SJCRH30 (cell line): ENCODE measurements around the gene FHAD1. TPM values are rescaled to one million over a fixed set of nuclear protein-coding genes. Genes with fewer than 3 reads are reported as not detected.

ENCODE experiments used
- DNase-seq, 2 experiments: peaks; one replicate each; pipeline ENCODE4 v3.0.0-alpha.2; 2015 to 2020
- H3K27ac ChIP-seq: fragments of 250-450 bp; sonication (Bioruptor Pico); 2 replicates; pipeline ENCODE4 v1.5.1; 2020; ENCODE audit warnings: mild to moderate bottlenecking, moderate library complexity
- H3K27me3 ChIP-seq: fragments of 250-450 bp; sonication (Bioruptor Pico); 2 replicates; pipeline ENCODE4 v1.5.1; 2020; ENCODE audit warnings: mild to moderate bottlenecking, moderate library complexity
- H3K36me3 ChIP-seq: fragments of 250-450 bp; sonication (Bioruptor Pico); 2 replicates; pipeline ENCODE4 v1.5.1; 2020; ENCODE audit warnings: mild to moderate bottlenecking, moderate library complexity
- H3K4me1 ChIP-seq: fragments of 250-450 bp; sonication (Bioruptor Pico); 2 replicates; pipeline ENCODE4 v1.5.1; 2020; ENCODE audit warnings: mild to moderate bottlenecking, moderate library complexity
- H3K4me3 ChIP-seq: fragments of 250-450 bp; sonication (Bioruptor Pico); 2 replicates; pipeline ENCODE4 v1.5.1; 2020; ENCODE audit warnings: mild to moderate bottlenecking, moderate library complexity
- H3K9me3 ChIP-seq: fragments of 250-450 bp; sonication (Bioruptor Pico); replicated peaks from 2 replicates; pipeline ENCODE4 v1.5.1; 2020; ENCODE audit warnings: mild to moderate bottlenecking, moderate library complexity
- total RNA-seq: library from RNA; depleted of rRNA; stranded (reverse); fragments of >200 nt; shearing (Covaris generic); gene quantifications from 2 replicates; pipeline ENCODE4 v1.2.3, GENCODE V29; 2014; rRNA removed

The FHAD1 gene
- 1.7 and 2.3 TPM in 2 replicates for total RNA-seq

DNA sequence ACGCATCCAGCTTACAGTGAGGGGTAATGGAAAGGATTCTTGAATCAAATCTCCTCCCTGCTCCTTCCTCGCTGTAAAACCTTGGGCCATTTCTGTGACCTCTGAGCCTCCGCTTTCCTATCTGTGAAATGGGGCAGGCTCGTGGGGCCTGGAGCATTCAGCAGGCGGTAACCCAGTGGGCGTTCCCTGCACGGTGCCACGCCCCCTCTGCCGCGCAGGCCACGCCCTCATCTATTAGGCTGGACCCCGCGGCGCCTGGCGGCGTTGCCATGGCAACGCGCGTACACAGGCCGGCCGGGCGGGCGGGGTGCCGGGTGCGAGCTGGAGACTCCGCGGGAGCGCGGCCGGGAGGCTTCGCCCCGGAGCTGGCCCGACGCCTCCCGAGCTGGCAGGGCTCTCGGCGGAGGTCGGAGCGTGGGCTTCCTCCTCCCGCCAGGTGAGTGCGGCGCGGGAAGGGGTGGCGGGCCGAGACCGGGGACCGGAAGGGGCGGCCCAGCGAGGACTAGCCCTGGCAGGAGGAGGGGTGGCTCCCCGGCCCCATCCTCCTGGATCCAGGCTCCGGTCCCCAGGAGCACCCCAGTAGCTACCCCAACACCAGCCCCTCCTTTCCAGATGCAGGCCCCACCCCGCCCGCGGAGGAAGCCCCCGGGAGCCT, at the start of gene FHAD1:
TSS of gene FHAD1 (plus strand) at position 264 of the 655 bp plus-strand sequence. CDS start 4,562 bp downstream, outside the sequence.
- no peaks in the 10 kb centered on the region for H3K36me3 ChIP-seq
- no peak for DNase-seq
- no peaks in the 10 kb centered on the region for H3K27me3 ChIP-seq
- H3K4me3 ChIP-seq, result no peak within 1 kb of the TSS
- no peaks in the 10 kb centered on the region for H3K9me3 ChIP-seq
- peaks cover 15% of the 10 kb centered on the region for H3K4me1 ChIP-seq
- H3K27ac ChIP-seq, result no peak within 1 kb of the TSS

- H3K27ac ChIP-seq, result no peak overlapping the region
- no peak overlapping the region for H3K4me3 ChIP-seq
- H3K4me1 ChIP-seq, result peaks cover 12% of the 10 kb centered on the region
- H3K36me3 ChIP-seq, result no peaks in the 10 kb centered on the region
- DNase-seq, result no peak
- no peaks in the 10 kb centered on the region for H3K27me3 ChIP-seq
- no peaks in the 10 kb centered on the region for H3K9me3 ChIP-seq
Measured at GRCh38 chr1:15197591-15198447, 49.2 kb upstream of the FHAD1 start.

DNA sequence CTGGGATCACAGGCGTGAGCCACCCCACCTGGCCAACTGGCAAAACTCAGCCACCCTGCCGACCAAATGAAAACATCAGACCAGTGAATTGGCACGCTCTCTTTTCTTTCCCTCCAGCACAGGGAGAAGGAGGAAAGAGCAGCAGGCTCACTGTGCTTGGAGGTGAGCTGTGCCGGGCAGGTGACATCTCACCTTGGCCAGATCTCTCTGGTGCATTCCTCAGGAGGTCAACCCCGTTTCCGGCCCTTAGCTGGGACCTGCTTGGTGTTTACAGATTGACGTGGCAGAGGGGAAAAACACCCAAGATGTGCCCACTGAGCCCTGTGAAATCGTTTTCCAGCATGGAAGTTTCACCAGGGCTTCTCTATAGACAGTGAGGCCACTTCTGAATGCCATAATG, 48.3 kb upstream of the FHAD1 start:
- H3K4me1 ChIP-seq, result peaks cover 8% of the 10 kb centered on the region
- no peak for DNase-seq
- no peaks in the 10 kb centered on the region for H3K27me3 ChIP-seq
- H3K4me3 ChIP-seq, result no peak overlapping the region
- no peak overlapping the region for H3K27ac ChIP-seq
- H3K36me3 ChIP-seq, result no peaks in the 10 kb centered on the region
- H3K9me3 ChIP-seq, result no peaks in the 10 kb centered on the region

DNA sequence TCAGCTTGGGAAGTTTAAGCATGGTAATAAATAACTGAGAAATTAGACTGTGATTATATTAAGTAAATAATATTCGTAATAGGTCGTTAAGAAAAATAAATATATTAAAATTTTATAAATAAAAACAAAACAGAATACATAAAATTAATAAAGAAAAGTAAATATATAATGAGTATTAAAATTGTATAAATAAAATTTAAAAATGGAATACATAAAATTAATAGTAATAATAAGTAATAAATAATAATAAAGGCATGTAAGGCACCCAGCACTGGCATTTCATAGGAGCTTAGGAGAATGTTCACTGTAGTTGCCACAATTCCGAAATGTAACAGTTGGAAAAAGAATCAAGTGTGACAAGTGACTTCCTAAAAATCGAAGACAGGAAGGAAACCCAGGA, 45.8 kb upstream of the FHAD1 start:
- H3K27ac ChIP-seq, result no peak overlapping the region
- no peaks in the 10 kb centered on the region for H3K36me3 ChIP-seq
- no peaks in the 10 kb centered on the region for H3K9me3 ChIP-seq
- peaks cover 8% of the 10 kb centered on the region for H3K4me1 ChIP-seq
- DNase-seq, result no peak
- H3K27me3 ChIP-seq, result no peaks in the 10 kb centered on the region
- no peak overlapping the region for H3K4me3 ChIP-seq

GRCh38 chr1:15201849-15202551, 45.0 kb upstream of the FHAD1 start:
- Histone ChIP-seq H3K4me1 (peaks cover 10% of the 10 kb centered on the region), H3K27me3 (no peaks in the 10 kb centered on the region), H3K4me3 (no peak overlapping the region), H3K9me3 (no peaks in the 10 kb centered on the region), H3K27ac (no peak overlapping the region), H3K36me3 (no peaks in the 10 kb centered on the region)
- DNase-seq, result no peak

DNA sequence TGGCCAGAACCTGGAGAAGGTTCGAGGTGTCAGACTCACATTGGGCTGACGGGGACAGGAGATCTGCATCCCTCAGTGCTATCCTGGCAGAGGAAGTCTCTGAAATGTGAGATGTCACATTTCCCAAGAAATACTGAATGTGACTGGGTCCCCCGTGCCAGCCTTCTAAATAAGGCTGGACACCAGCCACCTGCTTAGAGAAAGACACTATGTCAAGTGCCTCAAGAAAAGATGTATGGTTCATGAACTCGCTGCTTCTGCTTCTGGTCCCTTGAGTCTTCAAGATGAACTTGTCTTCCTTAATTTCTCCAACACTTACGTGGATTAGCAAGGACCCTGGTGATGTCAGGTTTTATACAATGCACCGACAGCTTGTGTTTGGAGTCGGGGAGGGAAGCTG, 42.1 kb upstream of the FHAD1 start:
- Histone ChIP-seq H3K27me3 (no peaks in the 10 kb centered on the region), H3K4me1 (peaks cover 8% of the 10 kb centered on the region), H3K4me3 (no peak overlapping the region), H3K36me3 (no peaks in the 10 kb centered on the region), H3K9me3 (no peaks in the 10 kb centered on the region), H3K27ac (no peak overlapping the region)
- no peak for DNase-seq

DNA sequence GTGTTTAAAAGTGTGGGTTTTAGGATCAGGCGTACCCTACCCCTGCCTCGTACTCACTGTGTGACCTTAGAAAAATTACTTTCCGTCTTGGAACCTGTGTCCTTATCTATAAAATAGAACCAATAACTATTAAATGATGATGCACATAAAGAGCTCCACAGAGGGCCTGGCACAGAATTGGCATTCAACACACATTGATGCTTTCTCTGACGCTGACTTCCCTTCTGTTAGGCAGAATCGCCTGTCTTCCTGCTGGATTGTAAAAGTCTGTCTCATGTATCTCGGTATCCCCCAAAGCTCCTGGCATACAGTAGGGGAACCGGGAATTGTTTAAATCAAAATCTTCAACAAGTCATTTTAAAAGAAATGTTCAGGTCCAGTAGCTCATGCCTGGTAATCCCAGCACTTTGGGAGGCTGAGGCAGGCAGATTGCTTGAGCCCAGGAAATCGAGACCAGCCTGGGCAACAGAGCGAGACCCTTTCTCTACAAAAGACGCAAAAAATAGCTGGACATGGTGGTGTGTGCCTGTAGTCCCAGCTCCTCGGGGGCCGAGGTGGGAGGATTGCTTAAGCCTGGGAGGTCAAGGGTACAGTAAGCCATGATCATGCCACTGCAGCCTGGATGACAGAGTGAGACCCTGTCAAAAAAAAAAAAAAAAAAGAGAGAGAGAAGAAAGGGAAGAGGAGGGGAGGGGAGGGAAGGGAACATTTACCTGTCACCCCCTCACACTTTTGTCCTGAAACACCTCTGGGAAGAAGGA, 41.3 kb upstream of the FHAD1 start:
- H3K9me3 ChIP-seq, result no peaks in the 10 kb centered on the region
- peaks cover 5% of the 10 kb centered on the region for H3K4me1 ChIP-seq
- H3K36me3 ChIP-seq, result no peaks in the 10 kb centered on the region
- H3K27ac ChIP-seq, result no peak overlapping the region
- no peaks in the 10 kb centered on the region for H3K27me3 ChIP-seq
- H3K4me3 ChIP-seq, result no peak overlapping the region
- no peak for DNase-seq

- Histone ChIP-seq H3K27me3 (no peaks in the 10 kb centered on the region), H3K4me3 (no peak overlapping the region), H3K36me3 (no peaks in the 10 kb centered on the region), H3K27ac (no peak overlapping the region), H3K9me3 (no peaks in the 10 kb centered on the region), H3K4me1 (peaks cover 2% of the 10 kb centered on the region; the same call in 1 of the 2 replicates)
- DNase-seq, result no peak
Measured at GRCh38 chr1:15206418-15207030, 40.5 kb upstream of the FHAD1 start.

DNA sequence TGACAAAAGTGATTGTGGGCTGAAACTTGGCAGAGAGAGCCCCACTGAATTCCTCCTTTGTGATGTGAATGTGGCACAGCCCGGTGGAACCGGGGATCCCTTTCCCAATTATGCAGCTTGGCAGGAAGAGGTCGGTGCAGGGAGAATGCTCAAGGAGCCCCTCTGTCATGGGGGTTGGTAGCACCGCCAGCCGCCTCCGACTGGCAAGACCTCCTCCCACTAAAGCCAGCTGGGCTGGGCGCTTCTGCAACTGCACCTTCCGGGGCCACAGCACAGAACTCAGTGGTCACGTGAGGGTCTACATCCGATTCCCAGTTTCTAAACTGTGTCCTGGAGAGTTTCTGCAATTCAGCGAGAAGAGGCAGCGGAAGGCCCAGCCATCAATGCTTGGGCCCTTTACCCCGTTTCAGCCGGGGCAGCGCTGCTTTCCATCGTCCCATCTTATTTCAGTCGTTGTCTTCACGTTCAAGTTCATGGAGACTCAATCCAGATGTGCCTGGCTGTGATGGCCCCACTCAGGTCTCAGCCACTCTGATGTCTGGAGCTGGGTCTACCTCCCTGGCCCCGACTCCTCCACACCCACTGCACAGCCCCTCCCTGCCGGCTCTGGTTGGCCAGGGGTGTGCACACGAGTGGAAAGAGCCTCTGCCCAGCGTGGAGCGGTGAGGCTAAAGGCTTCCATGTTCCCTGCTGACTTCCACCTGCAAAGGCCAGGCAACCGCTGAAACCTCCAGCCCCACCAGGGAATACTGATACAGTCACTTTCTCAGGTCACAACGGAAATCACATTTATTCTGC, 39.8 kb upstream of the FHAD1 start:
- Histone ChIP-seq H3K9me3 (no peaks in the 10 kb centered on the region), H3K27ac (no peak overlapping the region), H3K4me3 (no peak overlapping the region), H3K27me3 (no peaks in the 10 kb centered on the region), H3K36me3 (no peaks in the 10 kb centered on the region; the same call in 1 of the 2 replicates), H3K4me1 (peaks cover 2% of the 10 kb centered on the region; the same call in 1 of the 2 replicates)
- DNase-seq, result no peak

- H3K9me3 ChIP-seq, result no peaks in the 10 kb centered on the region
- peaks cover 8% of the 10 kb centered on the region; the same call in 1 of the 2 replicates for H3K4me1 ChIP-seq
- no peak for DNase-seq
- no peaks in the 10 kb centered on the region; the same call in 1 of the 2 replicates for H3K36me3 ChIP-seq
- no peak overlapping the region for H3K27ac ChIP-seq
- H3K27me3 ChIP-seq, result no peaks in the 10 kb centered on the region
- no peak overlapping the region for H3K4me3 ChIP-seq
Measured at GRCh38 chr1:15207829-15208429, 39.1 kb upstream of the FHAD1 start.

GRCh38 chr1:15210651-15211375, 36.2 kb upstream of the FHAD1 start:
- H3K4me1 ChIP-seq, result peaks cover 10% of the 10 kb centered on the region; the same call in 1 of the 2 replicates
- no peak overlapping the region for H3K27ac ChIP-seq
- DNase-seq, result no peak
- H3K27me3 ChIP-seq, result no peaks in the 10 kb centered on the region
- no peak overlapping the region for H3K4me3 ChIP-seq
- no peaks in the 10 kb centered on the region for H3K9me3 ChIP-seq
- H3K36me3 ChIP-seq, result no peaks in the 10 kb centered on the region; the same call in 1 of the 2 replicates

- H3K27me3 ChIP-seq, result no peaks in the 10 kb centered on the region
- H3K27ac ChIP-seq, result no peak overlapping the region
- peaks cover 10% of the 10 kb centered on the region; the same call in 1 of the 2 replicates for H3K4me1 ChIP-seq
- no peak overlapping the region for H3K4me3 ChIP-seq
- no peaks in the 10 kb centered on the region for H3K9me3 ChIP-seq
- no peaks in the 10 kb centered on the region; the same call in none of the 2 replicates for H3K36me3 ChIP-seq
- no peak for DNase-seq
Measured at GRCh38 chr1:15211424-15211823, 35.6 kb upstream of the FHAD1 start.
